Renal cortex interstitium (tissue), 15 donors: ENCODE data around the gene SRSF12. TPM values are rescaled to one million over a fixed set of nuclear protein-coding genes. Genes with fewer than 3 reads are reported as not detected.

Experiments
- DNase-seq, 11 donors: peaks; one replicate each; pipeline ENCODE4 v3.0.0-alpha.2; 2013; ENCODE audit warnings: low read depth in 9 of 11, low spot score in 4 of 11; ENCODE audit errors: extremely low read depth in 1 of 11
- long read RNA-seq, 16 experiments: transcript quantifications; one replicate each; lab custom pipeline, GENCODE V29; 2026
- polyA plus RNA-seq, 3 donors: library from polyadenylated mRNA; unstranded; fragments of 120-200 nt; gene quantifications; one replicate each; pipeline ENCODE4 v1.2.1, GENCODE V29; 2013; ENCODE audit not compliant: insufficient read length in 3 of 3

Gene SRSF12
- 10 to 100 TPM; 14.0 to 17.4 (median 16.3) TPM for polyA plus RNA-seq
- long read RNA-seq, donor 1, partial matches to known transcripts: 50 of 54 reads
- long read RNA-seq, donor 1, other reads (novel, unspliced or antisense): 0 of 54 reads
- long read RNA-seq, donor 2, partial matches to known transcripts: 0 of 5 reads
- long read RNA-seq, donor 2, other reads (novel, unspliced or antisense): 5 of 5 reads
- long read RNA-seq, donor 3, partial matches to known transcripts: 0 of 5 reads
- long read RNA-seq, donor 3, other reads (novel, unspliced or antisense): 5 of 5 reads
- long read RNA-seq, donor 4, partial matches to known transcripts: 0 of 2 reads
- long read RNA-seq, donor 4, other reads (novel, unspliced or antisense): 0 of 2 reads
- long read RNA-seq, donor 5: 0 reads
- long read RNA-seq, donor 6, partial matches to known transcripts: 0 of 8 reads
- long read RNA-seq, donor 6, other reads (novel, unspliced or antisense): 7 of 8 reads
- long read RNA-seq, donor 7, partial matches to known transcripts: 0 of 6 reads
- long read RNA-seq, donor 7, other reads (novel, unspliced or antisense): 6 of 6 reads
- long read RNA-seq, donor 8: 0 reads
- long read RNA-seq, donor 9, partial matches to known transcripts: 5 of 6 reads
- long read RNA-seq, donor 9, other reads (novel, unspliced or antisense): 0 of 6 reads
- long read RNA-seq, donor 10, partial matches to known transcripts: 8 of 9 reads
- long read RNA-seq, donor 10, other reads (novel, unspliced or antisense): 0 of 9 reads
- long read RNA-seq, donor 11, partial matches to known transcripts: 0 of 14 reads
- long read RNA-seq, donor 11, other reads (novel, unspliced or antisense): 14 of 14 reads
- long read RNA-seq, donor 12: 0 reads
- long read RNA-seq, donor 13: 0 reads
- long read RNA-seq, donor 14: 0 reads
- long read RNA-seq, donor 15, partial matches to known transcripts: 0 of 8 reads
- long read RNA-seq, donor 15, other reads (novel, unspliced or antisense): 8 of 8 reads
- long read RNA-seq, donor 16, partial matches to known transcripts: 0 of 21 reads
- long read RNA-seq, donor 16, other reads (novel, unspliced or antisense): 20 of 21 reads

- peak in 6 of 11 donors; percentile 40 to 67 (median 58) for DNase-seq
Observed at GRCh38 chr6:89117211-89118108, at the start of gene SRSF12. TSS of gene SRSF12 (minus strand) at chr6:89118071. CDS start at chr6:89117887, 184 bp downstream.

DNA sequence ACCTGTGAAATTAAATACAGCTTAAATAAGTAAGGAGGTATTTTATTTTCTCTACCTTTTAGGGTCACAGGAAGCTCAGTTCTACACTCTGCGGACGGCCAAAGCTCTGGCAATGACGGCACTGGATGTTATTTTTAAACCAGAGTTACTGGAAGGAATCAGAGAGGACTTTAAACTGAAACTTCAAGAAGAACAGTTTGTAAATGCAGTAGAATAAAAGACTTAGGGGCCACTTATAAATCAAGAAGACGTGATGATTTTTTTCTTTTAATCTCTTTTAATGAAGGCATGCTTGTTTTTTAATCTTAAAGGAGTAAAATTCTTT is 44.1 kb upstream of the SRSF12 start:
- no peak for DNase-seq

- no peak for DNase-seq
Observed at GRCh38 chr6:89161326-89162046, 43.6 kb upstream of the SRSF12 start.

DNA sequence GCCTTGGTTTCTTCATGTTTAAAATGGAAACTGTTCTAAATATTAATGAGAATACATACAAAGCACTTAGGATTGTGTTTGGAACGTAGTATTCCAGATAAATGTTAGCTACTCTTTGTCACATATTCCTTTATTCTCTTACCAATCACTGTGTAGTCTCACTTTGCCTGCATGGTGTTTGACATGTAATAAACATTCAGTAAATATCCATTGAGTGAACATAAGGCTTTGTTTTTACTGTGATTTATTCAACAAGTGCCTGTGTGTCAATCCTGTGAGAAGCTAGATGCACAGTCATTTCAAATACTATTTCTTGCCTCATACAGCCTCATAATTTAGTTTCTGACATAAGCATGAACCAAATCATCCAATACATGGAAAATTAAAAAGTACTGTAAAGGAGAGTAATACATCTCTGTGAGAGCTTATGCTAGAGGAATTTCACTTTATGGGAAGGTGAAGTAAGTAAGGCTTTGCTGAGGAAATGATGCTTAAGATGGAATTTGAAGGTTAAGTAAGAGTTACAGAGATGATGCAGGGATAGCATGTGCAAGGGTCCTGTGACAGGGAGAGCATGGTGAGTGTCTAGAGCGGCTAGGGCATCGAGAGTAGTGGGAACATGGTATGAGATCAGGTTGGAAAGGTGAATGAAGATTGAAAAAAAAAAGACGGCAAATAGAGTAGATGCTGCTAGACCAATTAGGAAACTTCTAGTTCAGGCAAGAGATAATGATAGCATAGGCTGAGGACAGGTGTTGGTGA is 42.6 kb upstream of the SRSF12 start:
- no peak for DNase-seq

GRCh38 chr6:89154131-89154530 is 36.3 kb upstream of the SRSF12 start:
- DNase-seq: no peak

- no peak for DNase-seq
Observed at GRCh38 chr6:89148016-89148750, 30.3 kb upstream of the SRSF12 start.

DNA sequence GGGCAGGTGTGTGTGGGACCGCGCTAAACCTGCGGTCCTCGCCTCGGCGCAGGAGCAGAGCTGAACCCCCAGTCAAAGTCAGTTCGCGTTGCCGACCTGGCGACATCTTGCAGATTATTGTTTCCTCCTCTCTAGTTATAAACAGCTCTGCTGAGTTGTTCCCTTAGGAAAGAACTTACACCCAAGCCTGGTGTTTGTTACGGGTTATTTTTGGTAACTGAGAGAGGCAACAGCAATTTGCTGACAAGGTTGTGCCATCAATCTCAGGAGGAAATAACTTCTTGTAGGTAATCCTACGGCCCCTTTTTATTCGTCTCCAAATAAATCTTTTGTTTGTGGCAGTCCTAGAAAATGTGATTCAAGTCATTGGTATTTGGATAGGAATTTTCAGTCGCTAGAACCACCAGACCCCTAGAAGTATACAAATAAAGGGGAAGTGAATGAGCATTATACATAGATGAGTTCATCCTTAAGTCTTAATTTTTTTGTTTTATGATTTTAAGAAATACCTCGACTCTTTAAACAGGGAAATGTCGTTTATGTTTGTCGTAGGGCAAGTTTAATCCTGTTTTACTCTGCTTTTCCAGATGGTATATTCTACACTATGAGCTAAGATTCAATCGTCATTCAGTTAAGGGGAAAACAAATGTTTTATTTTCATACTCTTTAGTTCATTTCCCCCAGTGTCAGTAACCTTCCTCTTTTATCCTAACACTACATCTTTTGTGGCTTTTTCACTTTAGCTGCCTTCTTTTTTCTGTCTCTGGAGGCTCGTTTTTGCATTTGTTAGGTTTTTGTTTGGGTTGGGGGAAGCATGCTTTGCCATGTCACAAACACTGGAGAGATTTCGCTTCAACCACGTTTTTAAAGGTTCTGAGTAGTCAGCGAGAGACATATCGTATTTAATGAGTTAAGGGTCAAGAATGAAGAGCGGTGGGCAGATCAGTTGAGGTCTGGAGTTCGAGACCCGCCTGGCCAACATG is 29.1 kb upstream of the SRSF12 start:
- DNase-seq: peak in 10 of 11 donors; percentile 25 to 57 (median 34)

GRCh38 chr6:89145956-89146717 is 28.3 kb upstream of the SRSF12 start, which contains the start of gene PM20D2:
TSS of gene PM20D2 (plus strand) at chr6:89146055. CDS start at chr6:89146145, 90 bp downstream.
- peak in 10 of 11 donors; percentile 47 to 73 (median 60) for DNase-seq

GRCh38 chr6:89145091-89145955 is 27.5 kb upstream of the SRSF12 start:
- peak in 6 of 11 donors; percentile 22 to 42 (median 35) for DNase-seq

DNA sequence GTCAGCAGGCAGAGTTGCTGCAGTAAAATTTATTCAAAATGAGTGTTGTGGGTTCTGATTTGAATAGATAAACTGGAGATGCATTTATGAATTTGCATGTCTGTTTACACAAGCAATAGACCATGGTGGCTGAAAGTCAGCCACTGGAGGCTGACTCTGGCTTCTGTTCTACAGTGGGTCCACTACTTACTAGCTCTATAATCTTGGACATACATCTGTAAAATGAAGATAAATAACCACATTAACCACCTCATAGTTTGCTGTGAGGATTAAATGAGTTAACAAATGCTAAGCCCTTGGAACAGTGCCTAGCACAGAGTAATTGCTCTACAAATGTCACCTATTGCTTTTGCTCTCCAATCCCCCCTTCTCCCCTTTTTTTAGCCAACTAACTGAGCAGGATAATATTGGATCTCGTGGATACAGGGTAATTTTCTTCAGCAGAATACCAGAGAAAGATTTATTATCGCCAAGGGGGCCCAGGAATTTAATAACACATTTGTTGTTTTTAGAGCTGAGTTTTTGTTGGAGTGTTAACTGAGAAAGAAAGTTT is 26.6 kb upstream of the SRSF12 start:
- peak in 3 of 11 donors; percentile 33 to 61 (median 44) for DNase-seq

- no peak for DNase-seq
Observed at GRCh38 chr6:89140347-89141156, 22.7 kb upstream of the SRSF12 start.

DNA sequence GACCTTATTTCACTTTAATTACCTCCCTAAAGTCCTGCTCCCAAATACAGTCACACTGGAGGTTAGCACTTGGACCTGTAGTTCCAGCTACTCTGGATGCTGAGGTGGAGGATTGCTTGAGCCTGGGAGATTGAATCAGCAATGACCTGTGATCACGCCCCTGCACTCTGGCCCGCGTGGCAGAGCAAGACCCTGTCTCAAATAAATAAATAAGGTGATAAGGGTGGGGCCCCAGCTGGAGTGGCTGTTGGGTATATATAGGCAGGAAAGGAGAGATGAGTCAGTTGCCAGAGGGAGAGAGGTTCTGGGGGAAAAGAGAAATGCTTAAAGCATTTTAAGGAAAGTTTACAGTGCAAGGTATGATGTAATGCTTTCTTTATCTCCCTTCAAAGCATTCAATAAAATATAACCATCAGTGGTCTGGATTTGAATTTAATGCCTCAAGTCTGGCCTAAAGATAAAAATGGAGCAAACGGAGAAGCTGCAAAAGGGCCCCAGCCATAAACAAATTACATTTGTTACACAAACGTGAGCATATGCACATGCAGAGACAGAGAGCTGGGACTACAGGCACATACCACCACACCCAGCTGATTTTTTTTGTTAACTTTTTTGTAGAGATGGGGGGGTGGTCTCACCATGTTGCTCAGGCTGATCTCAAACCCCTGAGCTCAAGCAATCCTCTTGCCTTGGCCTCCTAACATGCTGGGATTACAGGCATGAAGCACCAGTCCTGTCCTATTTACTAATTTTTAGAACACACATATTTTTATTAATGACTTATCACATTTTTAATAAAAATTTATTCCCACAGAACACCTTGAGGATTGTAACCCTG is 21.9 kb upstream of the SRSF12 start:
- DNase-seq: no peak
